GM10847 (cell line): Measurements from ENCODE around the gene GABPB1.
A peak's percentile ranks its signal among the peaks of the same experiment; 100 is the strongest.

ENCODE experiments used
- POLR2A ChIP-seq: IDR thresholded peaks from 2 replicates; pipeline ENCODE4 v1.6.1; 2011; ENCODE audit not compliant: insufficient read length; ENCODE audit errors: extremely low read depth

The GABPB1 gene

DNA sequence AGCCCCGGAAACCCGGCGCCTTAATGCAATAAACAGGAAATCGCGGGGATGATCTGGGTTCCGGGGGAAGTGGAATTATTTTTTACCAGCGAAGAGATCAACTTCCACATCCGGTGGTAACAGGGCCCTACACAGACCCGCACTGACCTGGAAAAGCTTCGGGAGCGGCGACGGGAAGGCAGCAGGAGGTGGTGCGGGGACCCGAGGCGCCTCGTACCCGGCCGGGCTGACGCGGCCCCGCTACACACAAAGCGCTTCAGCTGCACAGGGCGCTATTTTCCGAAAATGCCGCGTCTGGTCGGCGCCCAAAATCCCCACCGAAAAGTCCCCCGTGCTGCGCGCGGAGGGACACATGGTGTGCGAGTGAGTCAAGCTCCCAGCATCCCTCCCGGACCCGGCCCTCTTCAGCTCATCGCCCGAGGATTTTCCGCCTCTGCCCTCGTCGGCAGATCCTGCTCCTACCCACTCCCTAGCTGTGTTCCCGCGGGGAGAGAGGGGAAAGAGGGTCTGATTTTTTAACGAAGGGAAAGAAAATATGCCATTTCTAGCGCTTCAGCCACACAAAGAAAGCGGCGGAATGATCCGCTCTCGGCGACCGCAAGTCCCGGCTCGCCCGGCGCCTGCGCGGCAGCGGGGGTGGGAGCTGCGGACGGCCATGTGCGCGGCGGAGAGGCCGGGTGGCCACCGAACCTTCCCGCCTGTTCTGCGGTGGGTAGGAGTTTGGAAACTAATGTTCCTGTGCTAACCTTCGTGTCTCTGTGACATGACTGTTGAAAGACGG is at the start of gene GABPB1:
GABPB1 (minus strand) TSS at position 361 of the 781 bp plus-strand sequence. CDS start 45,400 bp downstream, outside the sequence.
- peak; percentile 71 for TF ChIP-seq POLR2A

DNA sequence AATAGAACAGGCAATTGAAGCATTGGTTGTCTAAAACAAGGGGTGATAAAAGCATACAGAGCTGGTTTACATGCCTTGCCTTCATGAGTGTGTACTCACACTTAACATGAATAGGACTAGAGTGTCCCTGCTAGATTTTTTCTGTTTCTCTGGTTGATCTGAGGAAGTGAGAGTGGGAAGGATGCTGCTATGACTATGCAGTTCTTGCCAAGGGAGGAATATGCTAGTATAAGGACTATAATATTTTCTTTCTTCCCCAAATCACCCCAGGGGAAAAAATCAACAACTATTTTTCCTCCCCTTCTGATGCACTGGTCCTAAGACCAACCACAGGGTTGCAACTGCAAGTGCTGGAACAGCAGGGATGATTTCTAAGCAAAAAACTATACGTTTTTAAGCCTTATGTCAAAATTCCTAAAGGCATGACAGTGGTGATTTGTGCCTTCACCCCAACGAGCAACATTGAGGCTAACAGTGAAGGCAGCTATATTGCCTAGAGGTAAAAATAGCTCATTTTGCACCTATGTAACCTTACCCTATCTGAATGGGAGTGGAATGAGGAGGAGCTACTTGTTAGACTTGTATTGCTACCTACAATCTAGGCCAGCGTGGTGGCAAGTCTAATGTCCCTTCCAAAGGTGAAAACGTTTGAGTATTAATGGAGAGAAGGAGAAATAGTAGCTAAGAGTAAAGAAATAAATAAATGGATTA is 35.7 kb upstream of the GABPB1 start:
- no peak for TF ChIP-seq POLR2A

DNA sequence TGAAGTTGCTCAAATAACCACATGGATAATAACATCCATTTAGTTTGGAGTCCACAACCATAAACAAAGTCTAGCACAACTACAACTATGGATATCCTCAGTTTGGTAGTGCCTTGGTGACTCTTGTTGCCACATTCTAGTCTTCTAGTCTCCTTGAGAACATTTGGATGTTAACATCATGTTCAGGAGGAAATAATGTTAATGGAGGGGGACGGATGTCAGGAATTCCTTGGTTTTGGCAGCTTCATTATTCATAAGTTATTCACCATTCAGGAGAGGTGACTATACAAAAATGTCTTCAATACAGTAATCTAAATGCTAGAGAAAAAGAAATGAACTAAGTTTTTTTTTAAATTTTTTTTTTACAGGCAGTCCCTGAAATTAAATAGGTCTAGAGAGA is 26.4 kb upstream of the GABPB1 start:
- TF ChIP-seq POLR2A = no peak

DNA sequence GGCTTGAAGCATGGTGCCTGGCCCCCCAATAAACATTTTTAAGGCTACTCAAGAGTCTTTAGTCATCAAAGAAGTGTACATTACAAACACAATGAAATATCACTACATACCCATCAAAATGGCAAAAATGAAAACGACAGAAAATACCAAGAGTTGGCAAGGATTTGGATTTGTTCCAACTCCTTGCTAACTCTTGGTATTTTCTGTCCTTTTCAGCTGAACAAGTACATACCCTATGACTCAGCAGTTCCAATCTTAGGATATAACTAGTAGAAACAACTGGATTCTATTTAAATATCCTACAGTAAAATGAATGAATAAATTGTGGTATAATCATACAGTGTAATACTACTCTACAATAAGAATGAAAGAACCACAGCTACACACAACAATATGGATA is 25.1 kb upstream of the GABPB1 start:
- TF ChIP-seq POLR2A = no peak

DNA sequence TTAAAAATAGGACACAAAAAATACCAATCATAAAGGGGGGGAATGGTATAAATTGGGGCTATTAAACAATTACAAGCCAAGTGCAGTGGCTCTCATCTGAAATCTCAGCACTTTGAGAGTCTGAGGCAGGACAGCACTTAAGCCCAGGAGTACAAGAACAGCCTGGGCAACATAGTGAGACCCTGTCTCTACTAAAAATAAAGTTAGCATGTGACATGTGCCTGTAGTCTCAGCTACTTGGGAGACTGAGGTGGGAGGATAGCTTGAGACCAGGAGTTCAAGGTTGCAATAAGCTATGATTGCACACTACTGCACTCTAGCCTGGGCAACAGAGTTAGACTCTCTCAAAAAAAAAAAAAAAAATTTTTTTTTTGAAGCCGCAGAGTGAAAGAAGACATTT is 23.8 kb upstream of the GABPB1 start:
- TF ChIP-seq POLR2A = no peak

DNA sequence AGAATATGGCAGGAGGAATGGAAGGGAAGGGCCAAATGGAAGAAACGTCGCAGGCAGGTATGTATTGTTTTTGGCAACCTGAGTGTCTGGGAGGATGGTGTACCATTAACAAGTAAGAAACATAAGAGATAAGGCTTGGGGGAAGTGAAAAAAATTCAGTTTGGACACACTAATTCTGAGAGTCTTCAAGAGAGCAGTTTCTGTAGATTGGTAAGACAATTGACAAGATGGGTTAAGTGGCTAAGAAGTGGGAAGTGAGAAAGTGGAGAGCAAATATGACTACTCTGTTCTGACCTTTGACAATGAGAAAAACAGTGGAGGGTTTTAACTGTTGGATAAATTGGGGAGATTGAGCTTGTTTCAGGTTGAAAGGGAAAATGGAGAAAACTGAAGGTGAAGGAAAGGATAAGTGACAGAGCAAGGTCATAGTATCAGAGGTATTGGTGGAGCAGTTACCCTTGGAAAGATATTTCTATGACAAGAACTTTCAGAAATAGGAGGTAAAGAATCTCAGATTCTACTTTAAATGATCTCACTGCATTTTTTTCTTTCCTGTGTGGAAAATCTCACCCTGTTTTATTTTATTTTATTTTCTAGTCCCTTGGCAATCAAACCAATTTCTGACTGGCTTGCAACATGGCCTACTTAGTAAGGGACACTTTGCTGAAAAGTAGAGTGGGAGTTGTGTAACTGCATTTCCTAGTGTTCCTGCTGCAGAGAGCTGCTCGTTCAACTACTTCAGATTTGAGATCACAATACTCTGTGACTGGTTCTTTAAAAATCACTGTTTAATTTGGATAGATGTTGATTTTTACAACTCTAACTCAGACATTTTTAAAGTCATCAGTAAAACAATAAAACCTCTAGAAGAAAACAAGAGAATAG is 23.1 kb upstream of the GABPB1 start:
- TF ChIP-seq POLR2A = no peak

DNA sequence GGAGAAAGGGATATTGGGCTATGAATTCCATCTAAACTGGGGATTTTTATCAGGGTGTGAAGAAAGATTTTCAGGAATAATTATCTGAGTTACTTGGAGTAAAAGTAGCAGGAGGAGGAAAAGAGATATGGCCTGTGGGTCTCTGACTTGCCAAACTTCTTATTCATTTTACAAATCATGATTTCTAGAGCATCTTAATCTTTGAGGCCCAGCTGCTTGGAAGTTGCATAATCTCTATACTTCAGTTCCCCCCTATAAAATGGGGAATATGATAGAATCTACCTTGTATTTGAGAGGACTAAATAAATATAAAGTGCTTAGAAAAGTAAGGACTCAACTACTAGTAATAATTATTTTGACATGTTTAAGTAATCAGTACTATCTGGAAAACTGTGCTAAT is 11.0 kb upstream of the GABPB1 start:
- no peak for TF ChIP-seq POLR2A

DNA sequence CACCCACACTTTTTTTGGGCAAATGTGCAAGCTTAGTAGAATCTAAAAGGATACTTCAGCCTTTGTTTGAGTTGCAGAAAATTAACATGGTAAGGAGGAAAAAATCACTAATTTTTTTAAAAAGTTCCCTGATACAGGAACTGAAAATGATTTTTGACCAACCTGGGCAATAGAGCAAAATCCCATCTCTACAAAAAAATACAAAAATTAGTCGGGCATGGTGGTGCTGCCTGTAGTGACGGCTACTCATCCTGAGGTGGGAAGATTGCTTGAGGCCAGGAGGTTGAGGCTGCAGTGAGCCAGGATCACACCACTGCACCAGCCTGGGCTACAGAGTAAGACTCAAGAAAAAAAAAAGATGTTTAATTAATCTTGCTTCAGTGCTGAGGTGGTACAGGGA is 10.6 kb upstream of the GABPB1 start:
- TF ChIP-seq POLR2A = no peak

DNA sequence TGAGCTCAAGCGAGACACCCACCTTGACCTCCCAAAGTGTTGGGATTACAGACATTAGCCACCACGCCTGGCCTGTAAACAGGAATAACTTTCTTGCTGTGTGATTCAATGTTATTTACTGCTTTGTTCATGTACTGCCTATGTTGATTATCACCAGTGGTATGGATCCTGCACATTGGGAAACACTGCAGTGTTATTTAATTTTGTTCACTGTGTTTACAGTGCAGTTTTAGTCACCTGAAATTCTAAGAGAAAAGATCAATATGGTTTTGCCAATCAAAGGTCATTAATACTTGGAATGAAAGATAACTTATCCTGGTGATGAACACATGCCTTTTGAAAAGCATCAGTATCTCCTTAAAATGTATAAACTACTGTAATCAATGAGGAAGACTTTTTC is 8.6 kb upstream of the GABPB1 start:
- TF ChIP-seq POLR2A = no peak

DNA sequence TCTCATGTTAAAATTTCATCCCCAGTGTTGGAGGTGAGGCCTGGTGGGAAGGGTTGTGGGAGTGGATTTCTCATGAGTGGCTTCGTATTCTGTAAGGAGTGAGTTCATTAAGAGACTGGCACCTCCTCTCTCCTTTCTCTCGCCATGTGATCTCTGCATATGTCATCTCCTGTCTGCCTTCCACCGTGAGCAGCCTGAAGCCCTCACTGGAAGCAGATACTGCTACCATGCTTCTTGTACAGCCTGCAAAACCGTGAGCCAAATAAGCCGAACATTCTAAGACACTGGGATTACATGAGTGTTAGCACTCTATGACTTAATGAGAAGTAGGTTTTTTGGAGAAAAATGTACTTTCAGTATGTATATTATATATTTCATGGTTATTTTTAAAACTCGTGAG is 6.8 kb upstream of the GABPB1 start:
- no peak for TF ChIP-seq POLR2A

DNA sequence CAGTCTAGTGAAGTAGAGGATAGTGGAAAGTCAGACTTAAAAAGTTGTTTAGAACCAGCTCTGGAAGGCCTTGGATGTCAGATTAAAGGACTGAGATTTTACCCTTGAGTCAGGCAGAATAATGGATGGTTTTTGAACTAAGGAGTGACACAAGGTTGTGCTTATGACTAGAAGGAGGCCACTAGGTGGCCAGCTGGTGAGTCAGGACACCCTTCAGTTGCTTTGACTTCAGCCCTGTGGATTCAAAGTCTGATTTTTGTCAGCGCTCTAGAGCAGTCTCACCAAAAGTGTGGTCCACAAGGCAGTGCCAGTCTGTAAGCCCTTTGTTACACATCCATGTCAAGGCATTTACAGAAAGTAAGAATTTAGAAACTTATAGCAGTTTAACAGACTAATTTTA is 3.8 kb upstream of the GABPB1 start:
- TF ChIP-seq POLR2A = no peak

DNA sequence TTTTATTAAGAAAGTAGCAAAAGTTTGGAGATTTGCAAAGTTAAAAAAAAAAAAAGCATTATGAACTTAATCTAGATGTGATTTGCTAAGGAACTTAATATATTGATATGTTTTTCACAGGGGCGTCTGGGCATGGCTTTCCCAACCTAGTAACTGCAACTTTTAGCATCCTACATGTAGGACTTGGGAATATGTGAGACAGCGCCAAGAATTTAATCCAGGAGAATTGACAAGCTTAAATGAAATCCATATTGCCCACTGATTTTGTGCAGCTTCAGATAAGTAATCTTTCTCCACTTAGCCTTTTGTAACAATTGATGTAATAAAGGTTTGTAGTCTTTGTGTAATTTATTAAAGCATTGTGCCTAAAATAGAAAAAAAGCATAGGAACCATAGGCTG is 982 bp upstream of the GABPB1 start:
- TF ChIP-seq POLR2A = no peak

DNA sequence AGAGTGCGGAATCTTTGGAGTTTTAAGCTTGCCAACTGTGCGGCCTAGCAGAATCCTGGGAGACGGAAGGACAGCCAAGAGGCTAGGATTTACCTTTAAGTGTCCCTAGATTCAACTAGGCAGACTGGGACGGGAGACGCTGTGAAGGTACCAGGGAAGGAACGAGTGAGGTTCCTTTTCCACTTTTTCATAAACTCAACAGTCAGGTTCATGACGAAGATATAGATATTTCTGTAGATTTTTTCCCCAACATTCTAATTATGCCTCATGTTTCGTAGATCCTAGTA is 564 bp upstream of the GABPB1 start:
- TF ChIP-seq POLR2A = no peak

DNA sequence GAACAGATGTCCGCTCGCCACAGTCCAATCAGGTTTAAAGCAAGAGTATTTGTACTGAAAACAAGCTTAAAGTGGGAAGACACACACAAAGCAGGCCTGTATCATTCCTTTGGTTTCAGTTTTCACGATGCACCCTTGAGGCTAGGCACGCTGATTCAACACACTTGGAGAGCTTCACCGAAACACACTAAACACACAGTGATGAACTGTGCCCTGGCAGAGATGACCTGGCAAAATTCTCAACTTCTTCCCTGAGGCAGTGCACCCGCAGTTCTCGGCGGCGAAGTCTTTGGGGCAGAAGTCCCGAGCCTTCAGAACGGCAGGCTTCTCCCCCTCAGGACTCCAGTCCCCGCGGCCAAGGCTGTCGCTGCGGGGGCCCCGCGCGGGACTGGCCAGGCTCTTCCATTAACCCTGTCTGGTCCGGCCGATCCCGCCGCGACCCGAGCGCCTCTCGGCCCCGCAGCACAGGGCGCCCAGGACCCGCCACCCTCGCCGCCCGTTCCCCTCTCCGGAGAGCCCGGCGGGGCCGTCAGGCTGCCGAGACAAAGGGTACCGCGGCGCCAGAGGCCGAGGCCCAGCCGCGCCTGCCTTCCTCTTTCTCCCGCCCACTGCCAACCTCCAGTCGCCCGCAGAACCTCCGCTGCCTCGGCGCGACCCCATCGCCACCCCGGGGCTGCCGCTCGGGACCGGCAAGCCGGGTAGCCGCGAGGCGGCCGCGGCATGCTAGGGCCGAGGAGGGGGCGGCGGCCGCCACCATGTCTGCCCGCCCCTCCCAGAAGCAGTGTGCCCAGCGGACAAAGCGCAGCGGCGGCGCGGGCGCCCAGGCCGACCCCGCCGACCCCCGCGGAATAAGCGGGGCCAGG is 792 bp downstream of the GABPB1 start:
- peak; percentile 44 for TF ChIP-seq POLR2A
